Renal cortical epithelial cell (primary cell): ENCODE measurements around the gene SFTPA2. TPM values are rescaled to one million over a fixed set of nuclear protein-coding genes. Genes with fewer than 3 reads are reported as not detected.
"Not testable (repeated sequence)": the region's sequence is repeated elsewhere in the genome, so short reads cannot be mapped to it uniquely, and the experiment has no call there.

ENCODE experiments used
- DNase-seq: peaks from one replicate; pipeline ENCODE4 v3.0.0-alpha.2; 2011; ENCODE audit warnings: low read depth
- total RNA-seq: library from RNA; depleted of rRNA; stranded (reverse); fragments of >200 nt; gene quantifications from 2 replicates; pipeline ENCODE4 v1.2.3, GENCODE V29; 2014

The SFTPA2 gene
- total RNA-seq, 1 donor from 2014 or later, result not detected

DNA sequence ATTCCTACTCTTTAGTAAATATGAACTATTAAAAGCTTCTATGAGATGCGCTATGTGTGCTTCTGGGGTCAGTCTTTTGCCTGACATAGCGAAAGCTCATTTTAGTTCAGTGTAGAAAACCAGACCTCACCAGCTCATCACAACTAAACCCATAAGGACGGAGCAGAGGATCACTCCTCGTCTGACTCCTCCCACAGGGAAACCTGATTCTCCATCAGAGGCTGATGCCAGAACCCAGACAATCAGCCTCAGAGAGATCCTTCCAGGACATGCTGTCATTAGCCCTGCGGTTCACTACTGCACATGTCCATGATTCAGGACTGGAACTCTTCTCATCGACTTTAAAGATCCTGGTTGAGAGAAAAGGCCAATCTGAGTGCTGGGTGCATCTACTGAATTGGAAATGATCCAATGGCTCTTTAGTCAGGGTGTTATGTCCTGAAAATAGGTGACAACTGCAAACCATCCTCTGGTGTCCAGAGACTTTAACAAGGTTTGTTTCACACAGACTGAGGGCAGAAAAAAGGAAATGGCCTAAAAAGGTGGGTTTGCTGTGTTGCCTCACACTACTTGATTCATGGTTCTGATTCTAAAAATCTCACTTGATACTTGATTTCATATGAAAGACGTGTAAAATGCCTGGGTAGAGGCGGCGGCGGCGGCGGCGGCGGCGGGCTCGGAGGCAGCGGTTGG lies 48.2 kb downstream of the SFTPA2 start, which contains the start of gene EIF5AL1:
Gene EIF5AL1, plus strand, starts transcription at position 643 of the 693 bp plus-strand sequence. CDS start 117 bp downstream, outside the sequence.
- DNase-seq, result not testable (repeated sequence)

DNA sequence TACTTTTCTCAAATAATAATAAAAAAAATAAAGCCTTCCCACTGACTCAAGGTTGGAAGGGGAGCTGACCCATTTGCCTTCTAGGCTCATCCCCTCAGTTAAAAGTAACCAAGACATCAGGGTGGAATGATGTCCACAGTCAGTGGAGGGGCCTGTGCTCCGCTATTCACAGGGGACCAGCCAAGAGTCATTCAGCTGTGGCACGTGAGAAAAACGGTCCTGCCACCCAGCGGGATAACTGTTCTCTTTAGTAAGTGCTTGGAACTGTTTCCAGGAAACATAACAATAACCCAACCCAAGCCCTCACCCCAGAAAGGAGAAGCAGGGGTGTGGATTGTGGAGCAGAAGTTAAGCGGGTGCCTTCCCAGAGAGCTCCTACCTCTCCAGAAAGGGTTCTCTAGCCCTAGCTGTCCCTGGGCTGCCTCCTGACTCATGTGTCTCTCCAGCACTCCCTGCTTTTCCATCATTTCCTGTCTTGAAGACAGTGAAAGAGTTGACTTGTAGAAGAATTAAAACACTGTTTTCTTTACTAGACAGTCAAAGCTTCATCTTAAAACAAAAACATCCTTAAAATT lies 50.2 kb downstream of the SFTPA2 start:
- DNase-seq, result not testable (repeated sequence)

DNA sequence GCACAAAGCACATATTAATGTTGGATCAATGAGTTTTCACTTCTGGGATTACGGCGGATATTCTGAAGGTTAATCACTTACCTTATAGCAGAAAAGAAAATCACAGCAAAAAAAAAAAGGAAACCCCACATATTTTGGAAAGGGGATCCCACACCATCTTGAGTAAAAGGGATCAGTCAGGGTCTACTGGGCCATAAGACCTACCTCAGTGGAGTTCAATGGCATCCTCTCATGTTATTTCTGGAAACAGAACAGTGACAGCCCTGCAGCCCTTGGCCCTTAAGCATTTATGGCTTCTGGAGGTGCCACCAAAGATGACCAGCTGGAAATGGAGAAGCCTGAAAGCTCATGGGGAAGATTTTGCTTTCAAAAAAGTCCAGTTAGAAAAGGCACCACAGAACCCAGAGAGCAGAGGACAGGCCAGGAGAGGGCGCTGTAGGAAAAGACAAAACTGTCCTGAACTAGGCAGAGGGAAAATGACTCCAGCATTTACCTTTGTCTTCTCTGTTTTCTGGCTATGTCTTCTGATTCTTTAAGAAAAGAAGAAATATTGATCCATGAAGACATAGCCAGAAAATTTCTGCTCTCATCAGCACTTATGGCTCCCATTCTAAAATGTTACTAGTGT lies 50.8 kb downstream of the SFTPA2 start:
- not testable (repeated sequence) for DNase-seq

DNA sequence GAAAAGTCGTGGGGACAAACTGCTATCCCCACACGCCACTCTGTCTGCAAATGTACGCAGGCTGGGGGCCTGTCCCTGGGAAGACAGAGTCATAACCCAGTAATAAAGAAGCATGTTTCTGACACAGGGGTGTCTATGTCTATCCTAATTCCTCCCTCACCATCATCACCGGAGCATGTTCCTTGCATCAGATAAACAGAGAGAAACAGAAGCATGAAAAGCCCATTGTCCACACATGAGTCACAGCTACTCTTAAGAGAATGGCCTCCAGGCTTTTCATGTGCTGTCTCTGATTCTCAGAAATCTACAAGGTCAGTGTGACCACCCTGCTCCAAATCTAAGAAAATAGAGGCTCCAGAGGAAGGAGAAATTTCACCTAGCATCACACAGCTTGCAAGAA lies 52.0 kb downstream of the SFTPA2 start:
- not testable (repeated sequence) for DNase-seq

DNA sequence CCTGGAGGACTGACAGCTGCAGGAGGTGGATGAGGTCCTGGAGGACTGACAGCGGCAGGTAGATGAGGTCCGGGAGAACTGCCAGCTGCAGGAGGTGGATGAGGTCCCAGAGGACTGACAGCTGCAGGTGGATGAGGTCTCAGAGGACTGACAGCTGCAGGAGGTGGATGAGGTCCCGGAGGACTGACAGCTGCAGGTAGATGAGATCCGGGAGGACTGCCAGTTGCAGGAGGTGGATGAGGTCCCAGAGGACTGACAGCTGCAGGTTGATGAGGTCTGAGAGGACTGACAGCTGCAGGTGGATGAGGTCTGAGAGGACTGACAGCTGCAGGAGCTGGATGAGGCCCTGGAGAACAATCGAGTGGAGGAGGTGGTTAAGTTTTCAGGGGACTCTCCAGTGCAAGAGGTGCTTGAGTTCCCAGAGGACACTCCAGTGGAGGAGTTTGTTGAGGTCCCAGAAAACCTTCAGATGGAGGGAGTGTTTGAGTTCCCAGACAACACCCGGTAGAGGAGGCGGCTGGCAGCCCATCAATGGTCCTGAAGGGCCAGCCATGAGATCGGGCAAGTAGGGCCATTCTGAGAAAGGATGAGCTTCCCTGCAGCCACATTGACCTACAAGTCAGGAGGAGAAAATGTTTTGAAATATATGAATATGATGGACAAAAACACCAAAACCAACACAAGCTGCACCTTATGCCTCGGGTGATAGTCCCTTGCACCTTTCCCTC lies 52.6 kb downstream of the SFTPA2 start:
- no peak for DNase-seq

Other genes with a start within 250 kb of the SFTPA2 start
- gene PPIF, start 212.9 kb downstream of the SFTPA2 start, total RNA-seq, result 48.6 and 58.7 TPM in 2 replicates
- gene ZCCHC24, start 114.8 kb downstream of the SFTPA2 start, total RNA-seq, result 0.87 and 6.3 TPM in 2 replicates
- 0.35 and 0.52 TPM in 2 replicates for gene EIF5AL1, start 47.9 kb downstream of the SFTPA2 start, total RNA-seq
- gene SFTPA1, start 50.5 kb upstream of the SFTPA2 start, total RNA-seq, result not detected in 2 replicates
- 0.85 TPM in 1 of 2 replicates, not detected in the other for gene NUTM2B, start 142.8 kb upstream of the SFTPA2 start, total RNA-seq